Measurements from ENCODE around the gene DOCK2. TPM values are rescaled to one million over a fixed set of nuclear protein-coding genes. Genes with fewer than 3 reads are reported as not detected.

The DOCK2 gene
- polyA plus RNA-seq, 1 donor (not counting 4 experiments of a cell fraction or from before 2014, with no cell fraction given): 0.21 TPM

DNA sequence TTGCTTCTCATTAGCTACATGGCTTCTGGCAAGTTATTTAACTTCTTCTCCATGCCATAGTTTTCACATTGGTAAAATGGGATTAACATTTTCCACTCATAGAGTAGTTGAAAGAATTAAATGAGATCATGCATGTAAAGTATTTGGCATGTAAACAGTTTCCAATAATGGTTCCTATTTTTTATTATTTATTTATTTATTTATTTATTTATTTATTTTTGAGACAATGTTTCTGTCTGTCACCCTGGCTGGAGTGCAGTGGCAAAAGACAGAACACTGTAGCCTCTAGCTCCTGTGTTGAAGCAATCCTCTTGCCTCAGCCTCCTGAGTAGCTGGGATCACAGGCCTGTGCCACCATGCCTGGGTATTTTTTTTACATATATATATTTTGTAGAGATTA is 117.7 kb downstream of the DOCK2 start:
- dilution Hi-C loops (cut with MboI; ENCODE audit: extremely low pct_ligation_motif_present, low sequenced_read_pairs): no loop called here
- Histone ChIP-seq H3K79me2 (ENCODE audit: control insufficient read depth, insufficient read depth, low read length) (no peaks in the 10 kb centered on the region), H3K27me3 (ENCODE audit: control insufficient read depth, extremely low read depth, insufficient read depth, low read length) (no peaks in the 10 kb centered on the region), H3K4me2 (ENCODE audit: control insufficient read depth, extremely low read depth, insufficient read depth, low read depth, low read length) (no peak overlapping the region), H3K27ac (ENCODE audit: control insufficient read depth, insufficient read depth, low read length) (no peak overlapping the region), H4K20me1 (ENCODE audit: control insufficient read depth, extremely low read depth, insufficient read depth, low read length) (no peaks in the 10 kb centered on the region), H3K36me3 (ENCODE audit: control insufficient read depth in 2 of 2, extremely low read depth in 1 of 2, insufficient read depth in 2 of 2, low read length in 2 of 2) (no peaks in the 10 kb centered on the region), H3K9me3 (ENCODE audit: control insufficient read depth, low read depth, low read length) (no peaks in the 10 kb centered on the region), H3K9ac (ENCODE audit: control insufficient read depth, extremely low read depth, insufficient read depth, low read length) (no peak overlapping the region), H3K4me3 (ENCODE audit: control insufficient read depth in 2 of 3, extremely low read depth in 1 of 3, insufficient read depth in 2 of 3, low read depth in 1 of 3, low read length in 3 of 3) (no peak overlapping the region), H3K9me1 (ENCODE audit: control insufficient read depth, extremely low read depth, insufficient read depth, low read length) (no peaks in the 10 kb centered on the region), H3K4me1 (ENCODE audit: control insufficient read depth, extremely low read depth, insufficient read depth, low read length) (no peaks in the 10 kb centered on the region), H2AFZ (ENCODE audit: control insufficient read depth, low read length) (no peak overlapping the region)
- DNase-seq (ENCODE audit: low read depth, low spot score): no peak
- TF ChIP-seq, protein P1, sequence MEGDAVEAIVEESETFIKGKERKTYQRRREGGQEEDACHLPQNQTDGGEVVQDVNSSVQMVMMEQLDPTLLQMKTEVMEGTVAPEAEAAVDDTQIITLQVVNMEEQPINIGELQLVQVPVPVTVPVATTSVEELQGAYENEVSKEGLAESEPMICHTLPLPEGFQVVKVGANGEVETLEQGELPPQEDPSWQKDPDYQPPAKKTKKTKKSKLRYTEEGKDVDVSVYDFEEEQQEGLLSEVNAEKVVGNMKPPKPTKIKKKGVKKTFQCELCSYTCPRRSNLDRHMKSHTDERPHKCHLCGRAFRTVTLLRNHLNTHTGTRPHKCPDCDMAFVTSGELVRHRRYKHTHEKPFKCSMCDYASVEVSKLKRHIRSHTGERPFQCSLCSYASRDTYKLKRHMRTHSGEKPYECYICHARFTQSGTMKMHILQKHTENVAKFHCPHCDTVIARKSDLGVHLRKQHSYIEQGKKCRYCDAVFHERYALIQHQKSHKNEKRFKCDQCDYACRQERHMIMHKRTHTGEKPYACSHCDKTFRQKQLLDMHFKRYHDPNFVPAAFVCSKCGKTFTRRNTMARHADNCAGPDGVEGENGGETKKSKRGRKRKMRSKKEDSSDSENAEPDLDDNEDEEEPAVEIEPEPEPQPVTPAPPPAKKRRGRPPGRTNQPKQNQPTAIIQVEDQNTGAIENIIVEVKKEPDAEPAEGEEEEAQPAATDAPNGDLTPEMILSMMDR (optimal IDR thresholded peaks at IDR 0.05 in 1 of 3, IDR thresholded peaks at IDR 0.05 in 1 of 3, conservative IDR thresholded peaks at IDR 0.05 in 1 of 3; ENCODE audit: extremely low read depth in 1 of 3, insufficient read depth in 2 of 3, low read length in 3 of 3): no peak
- TF ChIP-seq EZH2 (IDR thresholded peaks at IDR 0.05; ENCODE audit: low read length): no peak
- no peak for FAIRE-seq

DNA sequence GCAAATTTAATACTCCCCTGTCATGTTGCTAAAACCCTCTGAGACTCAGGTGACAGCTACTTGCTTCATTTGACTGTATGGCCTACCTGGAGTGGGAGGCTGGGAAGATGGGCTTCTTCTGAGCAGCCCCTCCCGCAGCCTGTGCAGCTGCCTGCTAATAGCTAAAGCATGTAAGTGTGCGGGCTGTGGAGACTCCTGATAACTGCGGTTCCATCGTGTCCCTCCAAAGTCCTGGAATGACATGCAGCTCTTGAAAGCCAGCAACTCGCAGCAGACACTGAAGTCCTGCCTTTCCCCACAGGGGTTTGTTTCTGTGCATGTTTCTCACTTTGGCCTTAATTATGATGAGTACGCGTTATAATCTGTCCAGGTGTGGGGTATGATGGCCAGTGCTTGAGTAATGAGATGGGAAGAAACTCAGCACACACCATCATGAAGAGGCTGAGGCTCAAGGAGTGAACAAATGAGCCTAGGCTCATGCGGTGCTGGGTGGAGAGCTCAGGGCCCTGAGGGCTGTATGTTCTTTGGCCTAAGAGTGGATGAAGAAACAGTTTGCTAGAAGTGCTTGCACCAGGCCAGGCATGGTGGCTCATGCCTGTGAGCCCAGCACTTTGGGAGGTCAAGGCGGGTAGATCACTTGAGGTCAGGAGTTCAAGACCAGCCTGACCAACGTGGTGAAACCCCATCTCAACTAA is 119.1 kb downstream of the DOCK2 start:
- DNase-seq (ENCODE audit: low read depth, low spot score): no peak
- Histone ChIP-seq H3K9me3 (ENCODE audit: control insufficient read depth, low read depth, low read length) (no peaks in the 10 kb centered on the region), H3K9me1 (ENCODE audit: control insufficient read depth, extremely low read depth, insufficient read depth, low read length) (no peaks in the 10 kb centered on the region), H3K4me1 (ENCODE audit: control insufficient read depth, extremely low read depth, insufficient read depth, low read length) (no peaks in the 10 kb centered on the region), H3K4me2 (ENCODE audit: control insufficient read depth, extremely low read depth, insufficient read depth, low read depth, low read length) (no peak overlapping the region), H3K9ac (ENCODE audit: control insufficient read depth, extremely low read depth, insufficient read depth, low read length) (no peak overlapping the region), H3K27ac (ENCODE audit: control insufficient read depth, insufficient read depth, low read length) (no peak overlapping the region), H4K20me1 (ENCODE audit: control insufficient read depth, extremely low read depth, insufficient read depth, low read length) (no peaks in the 10 kb centered on the region), H3K79me2 (ENCODE audit: control insufficient read depth, insufficient read depth, low read length) (no peaks in the 10 kb centered on the region), H3K36me3 (ENCODE audit: control insufficient read depth in 2 of 2, extremely low read depth in 1 of 2, insufficient read depth in 2 of 2, low read length in 2 of 2) (no peaks in the 10 kb centered on the region), H2AFZ (ENCODE audit: control insufficient read depth, low read length) (no peak overlapping the region), H3K4me3 (ENCODE audit: control insufficient read depth in 2 of 3, extremely low read depth in 1 of 3, insufficient read depth in 2 of 3, low read depth in 1 of 3, low read length in 3 of 3) (no peak overlapping the region), H3K27me3 (ENCODE audit: control insufficient read depth, extremely low read depth, insufficient read depth, low read length) (no peaks in the 10 kb centered on the region)
- dilution Hi-C loops (cut with MboI; ENCODE audit: extremely low pct_ligation_motif_present, low sequenced_read_pairs): no loop called here
- FAIRE-seq: no peak
- TF ChIP-seq, protein P1 (optimal IDR thresholded peaks at IDR 0.05 in 1 of 3, IDR thresholded peaks at IDR 0.05 in 1 of 3, conservative IDR thresholded peaks at IDR 0.05 in 1 of 3; ENCODE audit: extremely low read depth in 1 of 3, insufficient read depth in 2 of 3, low read length in 3 of 3): no peak
- TF ChIP-seq EZH2 (IDR thresholded peaks at IDR 0.05; ENCODE audit: low read length): no peak

Data from keratinocyte (primary cell).